RWPE1 (cell line): ENCODE measurements around the gene KLHL26.

Source experiments
- CTCF ChIA-PET: fragments of 350-600 bp; sonication (Branson Sonifier 250); formaldehyde crosslinking; extraction: SDS; loops from one replicate; lab custom pipeline; 2021; lab: Yijun Ruan, JAX
- POLR2A ChIA-PET: fragments of 400-600 bp; formaldehyde crosslinking; extraction: SDS; loops from one replicate; lab custom pipeline; 2020; ENCODE audit warnings: antibody characterized with exemption; ENCODE audit not compliant: low non-redundant PET; lab: Yijun Ruan, JAX
- DNase-seq: peaks from one replicate; pipeline ENCODE4 v3.0.0; 2012; ENCODE audit warnings: low spot score
- H3K27ac ChIP-seq: fragments of 450-650 bp; 2 replicates; pipeline ENCODE4 v1.5.1; 2017
- TF ChIP-seq, protein P1 (sequence below): fragments of 450-650 bp; conservative IDR thresholded peaks from 2 replicates; pipeline ENCODE4 v1.5.1; 2017; ENCODE audit warnings: low read depth, mild to moderate bottlenecking

KLHL26 gene

DNA sequence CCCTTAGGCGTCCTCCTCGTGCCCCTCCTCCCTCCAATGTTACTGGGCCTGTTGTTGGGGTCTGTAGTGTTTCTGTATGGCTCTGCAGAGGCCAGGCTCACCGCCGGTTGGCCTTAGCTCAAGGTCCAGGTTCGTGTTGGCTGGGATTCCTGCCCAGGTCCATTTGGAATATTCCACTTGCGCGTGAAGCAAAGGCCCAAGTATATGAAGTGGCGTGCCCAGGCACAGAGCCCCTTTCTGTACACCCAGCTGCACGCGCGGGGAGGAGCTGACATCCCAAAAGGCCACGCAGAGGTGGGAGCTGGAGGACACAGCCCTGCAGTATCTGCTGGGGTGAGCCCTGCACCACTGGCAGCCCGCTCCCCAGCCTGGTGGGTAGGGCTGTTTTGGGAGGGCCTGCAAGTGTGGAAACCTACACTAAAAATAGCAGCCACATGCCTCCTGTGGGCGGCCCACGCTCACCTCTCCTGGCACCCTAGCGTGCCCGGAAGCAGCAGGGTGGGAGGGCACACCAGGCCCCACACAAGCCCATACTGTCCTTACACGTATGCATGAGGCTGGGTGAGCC is 76.8 kb downstream of the KLHL26 start:
- ChIA-PET POLR2A (no interaction called here), CTCF (no interaction called here)
- no peak for DNase-seq
- H3K27ac ChIP-seq, result no peak overlapping the region; the same call in 1 of the 2 replicates
- TF ChIP-seq, protein P1, sequence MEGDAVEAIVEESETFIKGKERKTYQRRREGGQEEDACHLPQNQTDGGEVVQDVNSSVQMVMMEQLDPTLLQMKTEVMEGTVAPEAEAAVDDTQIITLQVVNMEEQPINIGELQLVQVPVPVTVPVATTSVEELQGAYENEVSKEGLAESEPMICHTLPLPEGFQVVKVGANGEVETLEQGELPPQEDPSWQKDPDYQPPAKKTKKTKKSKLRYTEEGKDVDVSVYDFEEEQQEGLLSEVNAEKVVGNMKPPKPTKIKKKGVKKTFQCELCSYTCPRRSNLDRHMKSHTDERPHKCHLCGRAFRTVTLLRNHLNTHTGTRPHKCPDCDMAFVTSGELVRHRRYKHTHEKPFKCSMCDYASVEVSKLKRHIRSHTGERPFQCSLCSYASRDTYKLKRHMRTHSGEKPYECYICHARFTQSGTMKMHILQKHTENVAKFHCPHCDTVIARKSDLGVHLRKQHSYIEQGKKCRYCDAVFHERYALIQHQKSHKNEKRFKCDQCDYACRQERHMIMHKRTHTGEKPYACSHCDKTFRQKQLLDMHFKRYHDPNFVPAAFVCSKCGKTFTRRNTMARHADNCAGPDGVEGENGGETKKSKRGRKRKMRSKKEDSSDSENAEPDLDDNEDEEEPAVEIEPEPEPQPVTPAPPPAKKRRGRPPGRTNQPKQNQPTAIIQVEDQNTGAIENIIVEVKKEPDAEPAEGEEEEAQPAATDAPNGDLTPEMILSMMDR, result no peak

DNA sequence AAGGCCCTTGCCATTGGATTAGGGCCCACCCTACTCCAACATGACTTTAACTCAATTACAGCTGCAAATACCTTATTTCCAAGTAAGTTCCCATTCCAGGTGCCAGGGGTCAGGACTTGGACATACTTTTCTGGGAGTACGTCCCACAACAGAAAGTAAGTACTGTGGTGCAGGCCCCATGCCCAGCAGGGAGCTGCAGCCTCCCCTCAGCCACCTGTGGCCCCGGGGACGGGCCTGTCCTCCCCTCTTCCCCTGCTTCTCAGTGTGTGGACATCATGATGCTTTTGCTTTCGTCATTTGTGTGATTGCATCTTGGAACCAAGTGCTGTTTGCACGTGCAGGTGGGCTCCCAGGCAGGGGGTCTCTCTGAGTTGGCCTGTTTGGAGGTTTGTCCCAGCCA is 78.6 kb downstream of the KLHL26 start:
- ChIA-PET CTCF (interaction anchor here (0.7 kb wide), 1 partner anchor 38 kb away, joined by 3 read pairs; no protein-coding TSS in a partner anchor), POLR2A (no interaction called here)
- no peak overlapping the region for H3K27ac ChIP-seq
- no peak for DNase-seq
- TF ChIP-seq, protein P1, result no peak

DNA sequence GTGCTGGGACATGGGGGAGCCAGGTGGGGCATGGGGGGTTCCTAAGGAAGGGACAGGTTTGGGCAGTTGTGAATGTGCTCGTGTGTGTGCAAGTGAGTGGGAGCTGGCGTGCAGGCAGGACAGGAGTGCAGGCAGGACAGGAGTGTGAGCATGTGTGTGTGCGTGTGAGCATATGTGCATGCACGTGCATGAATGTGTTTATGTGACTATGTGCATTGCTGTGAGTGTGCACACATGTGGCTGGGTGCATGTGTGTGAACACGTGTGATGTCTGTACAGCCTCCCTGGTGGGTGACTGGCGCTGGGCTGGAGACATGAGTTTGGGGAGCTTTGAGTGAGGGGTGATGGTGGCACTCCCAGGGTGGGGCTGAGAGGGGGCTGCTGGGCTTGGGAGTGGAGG is 80.0 kb downstream of the KLHL26 start:
- 0 out of 2 replicates have a peak overlapping the region, but pooled peaks have one; percentile 8 for H3K27ac ChIP-seq
- DNase-seq, result no peak
- ChIA-PET CTCF (interaction anchor here (0.5 to 1.0 kb wide), 2 partner anchors 30 to 189 kb away, joined by 3 to 4 read pairs; no protein-coding TSS in a partner anchor), POLR2A (no interaction called here)
- TF ChIP-seq, protein P1, result no peak

DNA sequence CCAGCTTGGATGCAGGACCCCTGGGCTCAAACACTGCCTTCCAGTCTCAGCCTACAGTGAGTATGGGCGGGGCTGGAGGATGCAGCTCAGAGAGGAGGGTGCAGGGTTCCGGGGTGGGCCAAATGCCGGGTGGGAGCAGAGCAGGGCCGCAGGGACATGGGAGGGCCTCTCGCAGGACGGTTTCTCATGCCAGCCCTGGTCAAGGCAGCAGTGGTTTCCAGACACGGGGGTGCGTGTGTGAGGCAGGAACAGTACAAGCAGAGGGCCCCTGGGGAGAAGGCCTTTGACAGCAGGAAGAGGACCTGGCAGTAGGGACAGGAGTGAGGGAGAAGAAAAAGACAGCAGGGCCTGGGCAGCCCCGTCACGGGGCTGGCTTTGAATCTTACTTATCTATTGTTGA is 80.8 kb downstream of the KLHL26 start:
- DNase-seq, result no peak
- POLR2A ChIA-PET, result no interaction called here
- CTCF ChIA-PET, result interaction anchor here (0.6 kb wide), 1 partner anchor 1367 kb away, joined by 5 read pairs; no protein-coding TSS in a partner anchor
- H3K27ac ChIP-seq, result peak overlapping the region; percentile 8; the same call in 1 of the 2 replicates
- TF ChIP-seq, protein P1, result no peak

DNA sequence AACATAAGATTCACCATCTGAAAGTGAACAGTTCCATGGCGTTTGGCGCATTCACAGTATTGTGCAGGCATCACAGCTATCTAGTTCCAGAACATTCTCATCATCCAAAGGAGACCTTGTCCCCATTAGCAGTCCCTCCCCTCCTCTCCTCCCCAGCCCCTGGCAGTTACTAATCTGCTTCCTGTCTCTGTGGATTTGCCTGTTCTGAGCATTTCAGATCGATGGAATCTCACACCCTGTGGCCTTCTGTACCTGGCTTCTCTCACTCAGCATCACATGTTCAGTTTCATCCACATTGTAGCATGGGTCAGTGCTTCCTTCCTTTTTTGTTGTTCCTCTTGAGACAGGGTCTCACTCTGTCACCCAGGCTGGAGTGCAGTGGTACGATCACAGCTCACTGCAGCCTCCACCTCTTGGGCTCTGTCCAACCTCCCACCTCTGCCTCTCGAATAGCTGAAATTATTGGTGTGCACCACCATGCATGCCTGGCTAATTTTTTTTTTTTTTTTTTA is 81.2 kb downstream of the KLHL26 start:
- CTCF ChIA-PET, result interaction anchor here (0.5 to 0.6 kb wide), 2 partner anchors 407 to 1367 kb away, joined by 3 to 5 read pairs; no protein-coding TSS in a partner anchor
- H3K27ac ChIP-seq, result peak overlapping the region; percentile 8; the same call in 1 of the 2 replicates
- TF ChIP-seq, protein P1, result no peak
- POLR2A ChIA-PET, result interaction anchor here (0.6 kb wide), 1 partner anchor 1318 kb away, joined by 8 read pairs; no protein-coding TSS in a partner anchor
- no peak for DNase-seq

DNA sequence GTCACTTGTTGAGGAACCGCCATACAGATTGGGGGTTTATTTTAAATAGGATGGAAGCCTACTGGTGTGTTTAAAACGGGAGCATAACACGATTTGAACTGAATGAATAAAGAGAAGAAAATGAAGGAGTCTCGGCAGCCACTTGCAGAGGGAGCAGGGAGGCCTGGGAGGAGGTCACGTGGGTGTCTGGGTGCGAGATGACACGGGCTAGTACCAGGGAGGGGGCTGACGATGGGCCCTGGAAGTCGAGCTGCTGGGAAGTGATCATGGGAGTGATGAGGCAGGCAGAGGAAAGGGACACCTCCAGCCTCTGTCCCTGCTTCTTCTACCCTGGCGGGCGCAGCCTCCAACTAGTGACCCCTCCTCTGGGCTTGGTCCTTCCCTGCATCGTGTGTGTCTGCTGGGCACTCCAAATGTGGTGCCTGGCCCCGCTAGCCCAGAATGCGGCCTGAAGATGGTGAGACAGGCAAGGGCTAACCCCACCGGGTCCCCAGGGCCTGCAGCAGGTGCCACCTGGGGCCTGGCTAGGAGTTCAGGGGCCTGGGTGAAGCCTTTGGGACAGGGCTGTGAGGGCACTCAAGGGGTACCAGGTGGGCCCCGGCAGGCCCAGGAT is 82.1 kb downstream of the KLHL26 start:
- no peak for DNase-seq
- TF ChIP-seq, protein P1, result no peak
- H3K27ac ChIP-seq, result 0 out of 2 replicates have a peak overlapping the region, but pooled peaks have one; percentile 9
- ChIA-PET POLR2A (interaction anchor here (0.6 kb wide), 1 partner anchor 1317 kb away, joined by 8 read pairs; no protein-coding TSS in a partner anchor), CTCF (interaction anchor here (0.5 kb wide), 1 partner anchor 407 kb away, joined by 3 read pairs; no protein-coding TSS in a partner anchor)
